ENCODE results near the gene NRIP1.

Gene NRIP1

GRCh38 chr21:15064576-15065391 is at the start of gene NRIP1:
Gene NRIP1, minus strand, starts transcription at chr21:15065000. Its CDS starts 96,808 bp downstream, at chr21:14968192.
- DNase-seq (ENCODE audit: low read depth): peak; percentile 40

GRCh38 chr21:15112858-15113257 is 48.1 kb upstream of the NRIP1 start:
- DNase-seq (ENCODE audit: low read depth): no peak

GRCh38 chr21:15108801-15109200 is 44.0 kb upstream of the NRIP1 start:
- DNase-seq (ENCODE audit: low read depth): no peak

- no peak for DNase-seq (ENCODE audit: low read depth)
These were observed 39.7 kb upstream of the NRIP1 start for GRCh38 chr21:15104470-15104869.

- DNase-seq (ENCODE audit: low read depth): no peak
These were observed 34.1 kb upstream of the NRIP1 start for GRCh38 chr21:15098908-15099307.

GRCh38 chr21:15098181-15098580 is 33.4 kb upstream of the NRIP1 start:
- no peak for DNase-seq (ENCODE audit: low read depth)

GRCh38 chr21:15097580-15097979 is 32.8 kb upstream of the NRIP1 start:
- DNase-seq (ENCODE audit: low read depth): no peak

- DNase-seq (ENCODE audit: low read depth): no peak
These were observed 31.3 kb upstream of the NRIP1 start for GRCh38 chr21:15096146-15096545.

- DNase-seq (ENCODE audit: low read depth): no peak
These were observed 30.5 kb upstream of the NRIP1 start for GRCh38 chr21:15095326-15095725.

GRCh38 chr21:15094706-15095105 is 29.9 kb upstream of the NRIP1 start:
- DNase-seq (ENCODE audit: low read depth): no peak

GRCh38 chr21:15093216-15093615 is 28.4 kb upstream of the NRIP1 start:
- no peak for DNase-seq (ENCODE audit: low read depth)

GRCh38 chr21:15092745-15093144 is 27.9 kb upstream of the NRIP1 start:
- DNase-seq (ENCODE audit: low read depth): no peak

- DNase-seq (ENCODE audit: low read depth): no peak
These were observed 25.6 kb upstream of the NRIP1 start for GRCh38 chr21:15090390-15090789.

GRCh38 chr21:15088488-15088887 is 23.7 kb upstream of the NRIP1 start:
- DNase-seq (ENCODE audit: low read depth): no peak

- DNase-seq (ENCODE audit: low read depth): no peak
These were observed 19.9 kb upstream of the NRIP1 start for GRCh38 chr21:15084668-15085067.

- DNase-seq (ENCODE audit: low read depth): no peak
These were observed 15.7 kb upstream of the NRIP1 start for GRCh38 chr21:15080526-15080925.

GRCh38 chr21:15079269-15079668 is 14.5 kb upstream of the NRIP1 start:
- no peak for DNase-seq (ENCODE audit: low read depth)

GRCh38 chr21:15078180-15078579 is 13.4 kb upstream of the NRIP1 start:
- no peak for DNase-seq (ENCODE audit: low read depth)

GRCh38 chr21:15077529-15078145 is 12.8 kb upstream of the NRIP1 start:
- no peak for DNase-seq (ENCODE audit: low read depth)

GRCh38 chr21:15076730-15077129 is 11.9 kb upstream of the NRIP1 start:
- no peak for DNase-seq (ENCODE audit: low read depth)

GRCh38 chr21:15071009-15071408 is 6.2 kb upstream of the NRIP1 start:
- DNase-seq (ENCODE audit: low read depth): no peak

- DNase-seq (ENCODE audit: low read depth): no peak
These were observed 1.3 kb upstream of the NRIP1 start for GRCh38 chr21:15066123-15066575.

- DNase-seq (ENCODE audit: low read depth): peak; percentile 51
These were observed 757 bp upstream of the NRIP1 start for GRCh38 chr21:15065392-15066122.
